DOHH2 (cell line): ENCODE measurements around the gene AR.

Source experiments
- H3F3A ChIP-seq: fragments of 200-600 bp; sonication (generic), shearing (Covaris generic); 2 replicates; pipeline ENCODE4 v1.6.0; 2016; ENCODE audit warnings: antibody characterized with exemption, mild to moderate bottlenecking; ENCODE audit not compliant: control insufficient read depth, insufficient read depth
- H3K27ac ChIP-seq: fragments of 200-600 bp; sonication (generic); 2 replicates; pipeline ENCODE4 v1.5.1; 2014; ENCODE audit warnings: low read depth, mild to moderate bottlenecking, low read length, moderate library complexity
- H3K27me3 ChIP-seq: fragments of 200-600 bp; sonication (generic); 2 replicates; pipeline ENCODE4 v1.6.1; 2014; ENCODE audit warnings: mild to moderate bottlenecking, low read length, mixed read lengths; ENCODE audit not compliant: control insufficient read depth
- H3K36me3 ChIP-seq: fragments of 200-600 bp; sonication (generic); 2 replicates; pipeline ENCODE4 v1.6.1; 2014; ENCODE audit warnings: mild to moderate bottlenecking, low read length, moderate library complexity, mixed read lengths; ENCODE audit not compliant: control insufficient read depth
- H3K4me1 ChIP-seq: fragments of 200-600 bp; sonication (generic); 2 replicates; pipeline ENCODE4 v1.6.1; 2014; ENCODE audit warnings: mild to moderate bottlenecking, low read length, mixed read lengths; ENCODE audit not compliant: control insufficient read depth
- H3K4me2 ChIP-seq: fragments of 200-600 bp; sonication (generic); 2 replicates; pipeline ENCODE4 v1.6.0; 2014; ENCODE audit warnings: mild to moderate bottlenecking, low read length, moderate library complexity
- H3K4me3 ChIP-seq: fragments of 200-600 bp; sonication (generic); 2 replicates; pipeline ENCODE4 v1.5.1; 2014; ENCODE audit warnings: mild to moderate bottlenecking, low read length, mixed read lengths
- H3K79me2 ChIP-seq: fragments of 200-600 bp; sonication (generic); 2 replicates; pipeline ENCODE4 v1.6.1; 2014; ENCODE audit warnings: mild to moderate bottlenecking, low read length, mixed read lengths; ENCODE audit not compliant: control insufficient read depth
- H3K9me2 ChIP-seq: fragments of 200-600 bp; sonication (generic); replicated peaks from 2 replicates; pipeline ENCODE4 v1.6.1; 2014; ENCODE audit warnings: mild to moderate bottlenecking, low read length, mixed read lengths; ENCODE audit not compliant: control insufficient read depth
- H3K9me3 ChIP-seq: fragments of 200-600 bp; sonication (generic); 2 replicates; pipeline ENCODE4 v1.6.1; 2014; ENCODE audit warnings: antibody characterized with exemption, low read length, mixed read lengths; ENCODE audit not compliant: control insufficient read depth, insufficient read depth
- H4K20me1 ChIP-seq: fragments of 200-600 bp; sonication (generic); 2 replicates; pipeline ENCODE4 v1.6.0; 2014; ENCODE audit warnings: low read depth, mild to moderate bottlenecking, antibody characterized with exemption, low read length, moderate library complexity; ENCODE audit not compliant: control insufficient read depth, insufficient read depth
- EZH2phosphoT487 ChIP-seq: fragments of 200-600 bp; sonication (generic); IDR thresholded peaks from 2 replicates; pipeline ENCODE4 v1.6.1; 2017; ENCODE audit warnings: borderline replicate concordance, mild to moderate bottlenecking, antibody characterized with exemption, low read length, moderate library complexity, mixed read lengths
- TF ChIP-seq, protein P1 (sequence below): fragments of 200-600 bp; sonication (generic); IDR thresholded peaks from one replicate; pipeline ENCODE4 v1.5.1; 2014; ENCODE audit warnings: antibody characterized with exemption, mild to moderate bottlenecking, low read depth, low read length; ENCODE audit not compliant: poor library complexity, severe bottlenecking

AR gene

DNA sequence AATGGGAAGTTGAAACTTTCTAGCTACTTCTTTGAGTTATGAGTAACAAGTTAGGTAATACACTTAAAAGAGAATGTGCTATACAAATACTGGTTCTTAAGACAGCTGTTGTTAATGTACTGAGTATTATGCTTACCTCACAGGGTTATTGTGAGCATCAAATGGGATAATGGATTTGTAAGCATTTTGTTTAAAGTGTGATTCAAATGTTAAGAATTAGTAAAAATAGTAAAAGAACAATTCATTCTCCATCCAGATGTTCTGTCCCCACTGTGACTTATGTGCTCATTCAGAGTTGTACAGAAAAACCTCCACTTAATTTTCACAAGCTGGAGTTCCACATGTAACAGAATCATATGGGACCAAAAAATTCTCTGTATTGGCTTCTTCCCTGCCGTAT lies 63.6 kb downstream of the AR start:
- H3K9me3 ChIP-seq, result no peaks in the 10 kb centered on the region
- H3K4me2 ChIP-seq, result no peak overlapping the region
- no peaks in the 10 kb centered on the region for H3F3A ChIP-seq
- TF ChIP-seq, protein P1, sequence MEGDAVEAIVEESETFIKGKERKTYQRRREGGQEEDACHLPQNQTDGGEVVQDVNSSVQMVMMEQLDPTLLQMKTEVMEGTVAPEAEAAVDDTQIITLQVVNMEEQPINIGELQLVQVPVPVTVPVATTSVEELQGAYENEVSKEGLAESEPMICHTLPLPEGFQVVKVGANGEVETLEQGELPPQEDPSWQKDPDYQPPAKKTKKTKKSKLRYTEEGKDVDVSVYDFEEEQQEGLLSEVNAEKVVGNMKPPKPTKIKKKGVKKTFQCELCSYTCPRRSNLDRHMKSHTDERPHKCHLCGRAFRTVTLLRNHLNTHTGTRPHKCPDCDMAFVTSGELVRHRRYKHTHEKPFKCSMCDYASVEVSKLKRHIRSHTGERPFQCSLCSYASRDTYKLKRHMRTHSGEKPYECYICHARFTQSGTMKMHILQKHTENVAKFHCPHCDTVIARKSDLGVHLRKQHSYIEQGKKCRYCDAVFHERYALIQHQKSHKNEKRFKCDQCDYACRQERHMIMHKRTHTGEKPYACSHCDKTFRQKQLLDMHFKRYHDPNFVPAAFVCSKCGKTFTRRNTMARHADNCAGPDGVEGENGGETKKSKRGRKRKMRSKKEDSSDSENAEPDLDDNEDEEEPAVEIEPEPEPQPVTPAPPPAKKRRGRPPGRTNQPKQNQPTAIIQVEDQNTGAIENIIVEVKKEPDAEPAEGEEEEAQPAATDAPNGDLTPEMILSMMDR, result no peak
- no peak for TF ChIP-seq EZH2phosphoT487
- no peak overlapping the region for H3K27ac ChIP-seq
- H3K4me1 ChIP-seq, result no peaks in the 10 kb centered on the region
- no peak overlapping the region for H3K4me3 ChIP-seq
- no peaks in the 10 kb centered on the region for H4K20me1 ChIP-seq
- no peaks in the 10 kb centered on the region for H3K27me3 ChIP-seq
- no peaks in the 10 kb centered on the region for H3K36me3 ChIP-seq
- H3K79me2 ChIP-seq, result no peaks in the 10 kb centered on the region
- H3K9me2 ChIP-seq, result no peaks in the 10 kb centered on the region

DNA sequence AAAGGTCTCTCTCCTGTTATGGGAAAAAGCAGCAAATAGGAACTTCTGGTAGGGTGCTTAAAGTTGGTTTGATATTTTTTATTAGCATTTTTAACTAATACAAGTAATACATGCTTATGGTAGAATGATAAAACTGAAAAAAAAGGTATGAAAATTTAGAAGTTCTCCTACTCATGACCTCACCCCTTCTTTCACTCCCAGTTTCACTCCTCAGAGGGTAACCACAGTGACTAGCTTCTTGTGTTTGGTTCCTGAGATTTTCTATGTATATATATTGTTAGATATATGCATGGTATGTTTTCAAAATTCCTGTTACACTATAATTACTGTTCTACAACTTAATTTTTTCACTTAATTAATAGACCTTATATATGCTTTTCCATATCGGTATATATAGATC lies 66.5 kb downstream of the AR start:
- Histone ChIP-seq H3F3A (no peaks in the 10 kb centered on the region), H3K4me1 (no peaks in the 10 kb centered on the region), H3K79me2 (no peaks in the 10 kb centered on the region), H3K27ac (no peak overlapping the region), H3K9me2 (no peaks in the 10 kb centered on the region), H3K27me3 (no peaks in the 10 kb centered on the region), H3K4me3 (no peak overlapping the region), H3K4me2 (no peak overlapping the region), H3K9me3 (no peaks in the 10 kb centered on the region), H4K20me1 (no peaks in the 10 kb centered on the region), H3K36me3 (no peaks in the 10 kb centered on the region)
- TF ChIP-seq EZH2phosphoT487, result no peak
- TF ChIP-seq, protein P1, result no peak

DNA sequence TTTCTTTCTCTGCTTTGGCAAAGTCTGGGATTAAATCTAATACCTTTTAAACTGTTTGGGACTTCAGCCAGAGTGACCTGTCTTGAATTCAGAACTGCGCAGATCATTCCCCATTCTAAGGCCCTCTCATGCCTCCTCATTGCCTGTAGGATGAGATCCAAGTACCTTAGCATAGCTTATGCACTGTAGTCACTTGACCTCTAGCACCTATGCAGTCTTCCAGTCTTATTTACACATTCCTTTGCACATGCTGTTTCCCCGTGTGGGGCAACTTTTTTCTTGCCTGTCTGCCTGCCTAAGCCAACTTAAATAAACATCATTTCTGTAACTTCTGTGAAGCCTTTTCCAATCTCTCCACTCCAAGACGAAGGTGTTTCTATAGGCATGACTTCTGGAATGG lies 68.4 kb downstream of the AR start:
- Histone ChIP-seq H4K20me1 (no peaks in the 10 kb centered on the region), H3K4me2 (no peak overlapping the region), H3K36me3 (no peaks in the 10 kb centered on the region), H3K4me3 (no peak overlapping the region), H3K4me1 (no peaks in the 10 kb centered on the region), H3K9me2 (no peaks in the 10 kb centered on the region), H3K27ac (no peak overlapping the region), H3K27me3 (no peaks in the 10 kb centered on the region), H3K79me2 (no peaks in the 10 kb centered on the region), H3F3A (no peaks in the 10 kb centered on the region), H3K9me3 (no peaks in the 10 kb centered on the region)
- TF ChIP-seq, protein P1, result no peak
- no peak for TF ChIP-seq EZH2phosphoT487

DNA sequence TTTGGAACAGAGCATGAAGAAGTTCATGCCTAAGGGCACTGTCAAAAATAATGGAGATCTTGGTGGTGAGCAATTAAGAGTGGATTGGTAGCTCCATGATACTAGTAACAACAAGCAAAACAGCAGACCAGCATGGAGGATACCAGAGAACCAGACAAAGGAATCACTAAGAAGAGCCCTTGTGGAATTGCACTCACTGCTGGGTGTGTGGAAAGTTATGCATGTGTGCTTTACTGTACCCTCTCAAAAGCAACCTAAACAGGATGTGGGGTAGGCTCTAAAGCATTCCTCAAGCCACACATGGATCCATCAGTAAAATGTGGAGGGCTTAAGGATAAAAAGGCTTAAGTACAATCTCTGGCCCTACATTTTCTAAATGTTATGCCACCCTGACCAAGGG lies 69.5 kb downstream of the AR start:
- no peaks in the 10 kb centered on the region for H3K79me2 ChIP-seq
- no peak overlapping the region for H3K27ac ChIP-seq
- H3K27me3 ChIP-seq, result no peaks in the 10 kb centered on the region
- no peaks in the 10 kb centered on the region for H4K20me1 ChIP-seq
- no peak overlapping the region for H3K4me2 ChIP-seq
- TF ChIP-seq EZH2phosphoT487, result no peak
- TF ChIP-seq, protein P1, result no peak
- no peaks in the 10 kb centered on the region for H3K9me2 ChIP-seq
- H3K4me1 ChIP-seq, result no peaks in the 10 kb centered on the region
- H3F3A ChIP-seq, result no peaks in the 10 kb centered on the region
- no peak overlapping the region for H3K4me3 ChIP-seq
- H3K36me3 ChIP-seq, result no peaks in the 10 kb centered on the region
- no peaks in the 10 kb centered on the region for H3K9me3 ChIP-seq
